ENCODE data around the gene FUT8.

The FUT8 gene

DNA sequence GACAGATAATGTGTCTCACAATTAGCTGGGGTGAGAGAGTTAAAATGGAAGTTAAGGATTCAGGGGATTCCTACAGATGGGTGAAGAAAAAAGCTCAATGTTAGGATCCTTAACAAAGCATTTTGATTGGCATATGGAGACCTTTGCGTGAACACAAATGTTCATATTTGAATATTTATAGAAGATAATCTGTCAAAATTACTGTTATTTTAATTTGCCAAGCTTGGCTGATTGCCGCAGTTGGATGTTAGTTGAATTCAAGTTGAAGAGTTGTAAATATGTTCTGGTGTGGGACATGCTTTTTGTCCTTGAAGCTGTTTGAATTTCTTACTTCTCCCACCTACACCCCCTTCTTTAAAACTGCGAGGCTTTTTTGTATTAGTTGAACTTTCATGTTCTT is 91.2 kb downstream of the FUT8 start:
- no peaks in the 10 kb centered on the region for H3K9me3 ChIP-seq (ENCODE audit: control insufficient read depth, low read length)
- H3K4me3 ChIP-seq (ENCODE audit: low read depth, low read length), result no peak overlapping the region
- TF ChIP-seq, protein P1, sequence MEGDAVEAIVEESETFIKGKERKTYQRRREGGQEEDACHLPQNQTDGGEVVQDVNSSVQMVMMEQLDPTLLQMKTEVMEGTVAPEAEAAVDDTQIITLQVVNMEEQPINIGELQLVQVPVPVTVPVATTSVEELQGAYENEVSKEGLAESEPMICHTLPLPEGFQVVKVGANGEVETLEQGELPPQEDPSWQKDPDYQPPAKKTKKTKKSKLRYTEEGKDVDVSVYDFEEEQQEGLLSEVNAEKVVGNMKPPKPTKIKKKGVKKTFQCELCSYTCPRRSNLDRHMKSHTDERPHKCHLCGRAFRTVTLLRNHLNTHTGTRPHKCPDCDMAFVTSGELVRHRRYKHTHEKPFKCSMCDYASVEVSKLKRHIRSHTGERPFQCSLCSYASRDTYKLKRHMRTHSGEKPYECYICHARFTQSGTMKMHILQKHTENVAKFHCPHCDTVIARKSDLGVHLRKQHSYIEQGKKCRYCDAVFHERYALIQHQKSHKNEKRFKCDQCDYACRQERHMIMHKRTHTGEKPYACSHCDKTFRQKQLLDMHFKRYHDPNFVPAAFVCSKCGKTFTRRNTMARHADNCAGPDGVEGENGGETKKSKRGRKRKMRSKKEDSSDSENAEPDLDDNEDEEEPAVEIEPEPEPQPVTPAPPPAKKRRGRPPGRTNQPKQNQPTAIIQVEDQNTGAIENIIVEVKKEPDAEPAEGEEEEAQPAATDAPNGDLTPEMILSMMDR (IDR thresholded peaks at IDR 0.05), result no peak
- H3K9ac ChIP-seq, result no peak overlapping the region
- no peaks in the 10 kb centered on the region for H3K27me3 ChIP-seq (ENCODE audit: control insufficient read depth, insufficient read depth, low read length)
- H2AFZ ChIP-seq, result no peak overlapping the region
- H3K27ac ChIP-seq, result no peak overlapping the region
- no peaks in the 10 kb centered on the region for H3K36me3 ChIP-seq (ENCODE audit: control insufficient read depth, insufficient read depth, low read length)
- peaks cover 6% of the 10 kb centered on the region for H3K4me1 ChIP-seq
- H3K79me2 ChIP-seq, result peaks cover 3% of the 10 kb centered on the region
- no peak overlapping the region for H3K4me2 ChIP-seq (ENCODE audit: low read length)

GRCh38 chr14:65506801-65507200 is 94.3 kb downstream of the FUT8 start:
- H3K9ac ChIP-seq, result no peak overlapping the region
- H3K9me3 ChIP-seq (ENCODE audit: control insufficient read depth, low read length), result no peaks in the 10 kb centered on the region
- H2AFZ ChIP-seq, result no peak overlapping the region
- H3K27me3 ChIP-seq (ENCODE audit: control insufficient read depth, insufficient read depth, low read length), result no peaks in the 10 kb centered on the region
- no peak overlapping the region for H3K4me3 ChIP-seq (ENCODE audit: low read depth, low read length)
- peaks cover 6% of the 10 kb centered on the region for H3K4me1 ChIP-seq
- H3K4me2 ChIP-seq (ENCODE audit: low read length), result no peak overlapping the region
- no peaks in the 10 kb centered on the region for H3K36me3 ChIP-seq (ENCODE audit: control insufficient read depth, insufficient read depth, low read length)
- no peak overlapping the region for H3K27ac ChIP-seq
- H3K79me2 ChIP-seq, result peaks cover 9% of the 10 kb centered on the region
- TF ChIP-seq, protein P1 (IDR thresholded peaks at IDR 0.05), result no peak

- Histone ChIP-seq H3K4me1 (no peaks in the 10 kb centered on the region), H3K27me3 (ENCODE audit: control insufficient read depth, insufficient read depth, low read length) (no peaks in the 10 kb centered on the region), H3K27ac (no peak overlapping the region), H3K36me3 (ENCODE audit: control insufficient read depth, insufficient read depth, low read length) (no peaks in the 10 kb centered on the region), H3K79me2 (peaks cover 19% of the 10 kb centered on the region), H3K4me2 (ENCODE audit: low read length) (no peak overlapping the region), H2AFZ (no peak overlapping the region), H3K4me3 (ENCODE audit: low read depth, low read length) (no peak overlapping the region), H3K9ac (no peak overlapping the region), H3K9me3 (ENCODE audit: control insufficient read depth, low read length) (no peaks in the 10 kb centered on the region)
- TF ChIP-seq, protein P1 (IDR thresholded peaks at IDR 0.05), result no peak
Observed at GRCh38 chr14:65509842-65510241, 97.3 kb downstream of the FUT8 start.

DNA sequence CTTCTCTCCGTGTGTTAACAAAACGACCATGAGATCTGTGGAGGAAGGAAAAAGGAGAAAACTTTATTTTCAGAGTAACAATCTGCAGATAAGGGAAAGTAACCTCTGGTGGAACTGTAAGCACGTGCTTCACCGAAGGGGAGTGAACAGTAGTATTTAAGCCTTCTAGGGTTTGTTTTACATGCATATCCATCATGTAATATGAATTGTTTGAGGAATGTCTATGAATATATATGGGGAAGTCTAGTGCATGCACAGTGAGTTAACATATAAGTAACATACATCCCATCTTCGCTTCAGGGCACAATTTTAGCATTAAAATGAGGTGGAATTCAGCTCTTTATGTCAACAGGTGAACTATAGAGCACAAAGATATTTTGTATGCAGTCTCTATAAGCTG is 101.1 kb downstream of the FUT8 start:
- Histone ChIP-seq H3K9ac (no peak overlapping the region), H3K4me2 (ENCODE audit: low read length) (no peak overlapping the region), H3K79me2 (peaks cover 17% of the 10 kb centered on the region), H3K27ac (no peak overlapping the region), H3K27me3 (ENCODE audit: control insufficient read depth, insufficient read depth, low read length) (no peaks in the 10 kb centered on the region), H3K4me3 (ENCODE audit: low read depth, low read length) (no peak overlapping the region), H3K4me1 (peaks cover 5% of the 10 kb centered on the region), H2AFZ (no peak overlapping the region), H3K36me3 (ENCODE audit: control insufficient read depth, insufficient read depth, low read length) (no peaks in the 10 kb centered on the region), H3K9me3 (ENCODE audit: control insufficient read depth, low read length) (no peaks in the 10 kb centered on the region)
- TF ChIP-seq, protein P1 (IDR thresholded peaks at IDR 0.05), result no peak
